Activated CD4-positive, alpha-beta T cell treated with anti-CD3 and anti-CD28 coated beads, Interleukin-2, amount 10 ng/mL, durations not matched to agents 7 days and 5 days (primary cell): Measurements from ENCODE around the gene SRPX2. TPM values are rescaled to one million over a fixed set of nuclear protein-coding genes. Genes with fewer than 3 reads are reported as not detected.
A peak's percentile ranks its signal among the peaks of the same experiment; 100 is the strongest.

Experiments used
- CTCF ChIA-PET: fragments of 350-600 bp; sonication (Branson Sonifier 250); formaldehyde crosslinking; loops from one replicate; lab custom pipeline; 2021; ENCODE audit warnings: antibody characterized with exemption; lab: Charles Lee
- POLR2A ChIA-PET: fragments of 350-600 bp; sonication (Branson Sonifier 250); formaldehyde crosslinking; loops from one replicate; lab custom pipeline; 2021; ENCODE audit warnings: antibody characterized with exemption; lab: Charles Lee
- DNase-seq: peaks from one replicate; pipeline ENCODE4 v3.0.0-alpha.2; 2020
- H3K27ac Mint-ChIP-seq: one replicate; pipeline ENCODE4 v1.8.0; 2021; ENCODE audit warnings: mild to moderate bottlenecking, moderate library complexity, mixed read lengths
- H3K27me3 Mint-ChIP-seq: one replicate; pipeline ENCODE4 v1.8.0; 2021; ENCODE audit warnings: mixed read lengths
- H3K36me3 Mint-ChIP-seq: one replicate; pipeline ENCODE4 v1.8.0; 2021; ENCODE audit warnings: low read depth, mixed read lengths
- H3K4me1 Mint-ChIP-seq: one replicate; pipeline ENCODE4 v1.8.0; 2021; ENCODE audit warnings: mixed read lengths
- H3K4me3 Mint-ChIP-seq: one replicate; pipeline ENCODE4 v1.8.0; 2021; ENCODE audit warnings: mild to moderate bottlenecking, moderate library complexity, mixed read lengths
- H3K9me3 Mint-ChIP-seq: one replicate; pipeline ENCODE4 v1.8.0; 2021; ENCODE audit warnings: mixed read lengths
- total RNA-seq, 2 experiments: library from RNA; stranded (reverse); gene quantifications; one replicate each; pipeline ENCODE4 v1.2.3, GENCODE V29; 2021

The SRPX2 gene
- total RNA-seq, 2 experiments from 2014 or later = not detected

DNA sequence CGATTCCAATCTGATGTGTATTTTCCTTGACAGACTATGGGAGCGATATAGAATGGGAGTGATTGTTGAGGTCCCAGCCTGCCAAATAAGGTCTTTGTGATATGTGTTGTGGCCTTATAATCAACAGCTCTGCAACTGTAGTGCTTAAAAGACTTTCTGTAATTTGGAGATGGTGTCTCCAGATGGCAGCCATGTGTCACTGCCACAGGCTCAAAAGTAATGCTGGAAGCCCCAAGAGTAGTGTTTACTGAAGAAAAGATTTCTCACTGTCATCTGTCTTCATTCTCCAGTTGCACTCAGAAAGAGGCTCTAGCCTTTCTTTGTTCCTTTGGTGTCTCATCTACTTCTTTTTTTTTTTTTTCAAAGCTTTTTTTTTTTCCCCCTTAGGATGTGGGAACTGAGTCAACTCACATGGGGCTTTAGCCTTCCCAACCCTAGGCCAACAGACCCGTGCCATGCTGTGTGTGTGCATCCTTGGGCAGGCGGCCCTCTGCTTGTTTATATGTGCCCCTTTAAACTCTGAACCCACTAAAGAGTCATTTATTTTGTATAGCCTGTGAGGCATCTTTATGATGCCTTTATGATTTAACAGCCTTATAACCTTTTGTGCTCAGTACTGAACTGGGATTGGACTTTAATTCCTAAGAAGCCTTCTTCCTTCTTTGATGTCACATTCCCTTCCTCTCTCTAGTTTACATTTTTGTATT lies 15.6 kb downstream of the SRPX2 start:
- no peak for DNase-seq
- Mint-ChIP-seq H3K36me3 (no peaks in the 10 kb centered on the region), H3K27me3 (no peaks in the 10 kb centered on the region), H3K27ac (no peak overlapping the region), H3K4me3 (no peak overlapping the region), H3K9me3 (no peaks in the 10 kb centered on the region), H3K4me1 (no peaks in the 10 kb centered on the region)
- POLR2A ChIA-PET = no interaction called here
- CTCF ChIA-PET = no interaction called here

DNA sequence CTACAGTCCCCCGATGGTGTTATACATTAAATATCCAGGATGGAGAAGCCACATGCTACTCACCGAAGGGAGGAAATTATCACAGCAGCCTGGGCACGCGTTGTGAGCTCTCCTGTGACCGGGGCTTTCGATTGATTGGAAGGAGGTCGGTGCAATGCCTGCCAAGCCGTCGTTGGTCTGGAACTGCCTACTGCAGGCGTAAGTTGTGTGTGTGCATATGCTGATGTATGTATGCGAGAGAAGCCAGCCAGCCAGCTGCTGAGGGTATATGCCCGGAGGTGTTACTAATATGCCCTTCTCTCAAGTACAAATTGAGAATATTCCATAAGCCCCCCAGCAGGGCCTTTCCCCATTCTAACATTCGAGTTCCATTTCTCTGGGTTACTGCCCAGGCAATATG lies 18.2 kb downstream of the SRPX2 start:
- Mint-ChIP-seq H3K27me3 (no peaks in the 10 kb centered on the region), H3K27ac (no peak overlapping the region), H3K36me3 (no peaks in the 10 kb centered on the region), H3K4me1 (no peaks in the 10 kb centered on the region), H3K9me3 (no peaks in the 10 kb centered on the region), H3K4me3 (no peak overlapping the region)
- ChIA-PET POLR2A (no interaction called here), CTCF (no interaction called here)
- DNase-seq = no peak

DNA sequence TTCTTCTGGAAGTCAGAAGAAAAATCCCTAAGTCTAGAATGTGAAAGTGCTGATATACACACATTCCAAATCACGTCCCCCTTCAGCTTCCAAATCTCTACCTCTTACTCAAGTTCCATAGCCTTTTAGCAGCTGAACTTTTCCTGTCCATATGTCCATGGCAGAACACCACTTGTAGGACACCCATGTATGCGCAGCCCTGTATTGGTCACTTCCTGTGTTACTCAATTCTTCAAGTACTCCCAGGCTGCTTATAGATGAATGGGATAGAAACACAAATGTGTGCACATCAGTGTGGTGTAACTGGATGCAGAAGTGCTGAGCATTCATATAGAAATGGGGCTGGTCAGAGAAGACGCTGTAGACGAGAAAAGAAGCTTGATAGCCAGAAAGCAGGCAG lies 18.8 kb downstream of the SRPX2 start:
- H3K4me3 Mint-ChIP-seq = no peak overlapping the region
- DNase-seq = no peak
- no peak overlapping the region for H3K27ac Mint-ChIP-seq
- H3K4me1 Mint-ChIP-seq = no peaks in the 10 kb centered on the region
- no peaks in the 10 kb centered on the region for H3K9me3 Mint-ChIP-seq
- CTCF ChIA-PET = no interaction called here
- no peaks in the 10 kb centered on the region for H3K27me3 Mint-ChIP-seq
- H3K36me3 Mint-ChIP-seq = no peaks in the 10 kb centered on the region
- POLR2A ChIA-PET = no interaction called here

DNA sequence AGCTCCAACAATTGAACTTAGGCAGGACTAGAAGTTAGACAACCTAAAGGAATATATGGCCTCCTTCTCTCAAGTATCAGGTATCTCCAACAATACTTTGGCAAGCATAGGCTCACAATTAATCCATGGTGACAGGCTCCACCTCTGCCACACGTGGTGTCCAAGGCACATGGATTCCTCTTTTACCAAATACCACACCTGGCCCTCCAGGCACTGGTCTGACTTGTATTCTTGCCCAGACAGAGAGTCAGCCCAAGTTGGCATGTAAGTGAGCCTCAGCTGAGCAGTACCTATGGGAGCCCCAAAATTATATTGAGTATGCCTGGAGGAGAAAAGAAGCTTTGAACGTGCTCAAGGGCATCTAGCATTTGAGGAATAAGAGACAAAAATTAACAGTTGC lies 19.6 kb downstream of the SRPX2 start:
- no peak overlapping the region for H3K27ac Mint-ChIP-seq
- H3K27me3 Mint-ChIP-seq = peaks cover 3% of the 10 kb centered on the region
- CTCF ChIA-PET = interaction anchor here (0.6 to 1.2 kb wide), 2 partner anchors 14 to 527 kb away, joined by 3 to 4 read pairs; no protein-coding TSS in a partner anchor
- H3K36me3 Mint-ChIP-seq = no peaks in the 10 kb centered on the region
- H3K4me3 Mint-ChIP-seq = no peak overlapping the region
- no peaks in the 10 kb centered on the region for H3K9me3 Mint-ChIP-seq
- DNase-seq = no peak
- POLR2A ChIA-PET = no interaction called here
- no peaks in the 10 kb centered on the region for H3K4me1 Mint-ChIP-seq

DNA sequence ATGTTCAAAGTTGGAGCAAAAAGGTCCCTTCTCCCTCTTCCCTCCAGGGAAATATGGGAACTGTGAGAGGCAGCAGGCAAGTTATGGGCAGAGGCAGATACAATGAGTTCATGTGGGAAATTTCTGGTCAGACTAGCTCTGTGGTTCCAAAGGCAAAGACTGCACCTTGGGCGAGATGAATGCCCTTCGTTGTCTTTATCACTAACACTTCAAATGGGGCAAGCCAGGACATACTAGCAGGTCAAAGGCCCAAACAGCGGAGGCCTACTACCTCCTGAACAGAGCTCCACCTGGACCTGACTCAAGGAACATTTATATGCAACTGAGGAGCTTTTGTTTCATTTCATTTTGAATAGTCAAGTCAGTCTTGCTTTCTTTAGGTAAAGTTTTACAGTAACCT lies 29.0 kb downstream of the SRPX2 start:
- POLR2A ChIA-PET = no interaction called here
- H3K9me3 Mint-ChIP-seq = no peaks in the 10 kb centered on the region
- H3K27ac Mint-ChIP-seq = no peak overlapping the region
- H3K36me3 Mint-ChIP-seq = no peaks in the 10 kb centered on the region
- peaks cover 3% of the 10 kb centered on the region for H3K27me3 Mint-ChIP-seq
- no peak for DNase-seq
- H3K4me1 Mint-ChIP-seq = no peaks in the 10 kb centered on the region
- CTCF ChIA-PET = no interaction called here
- H3K4me3 Mint-ChIP-seq = no peak overlapping the region

DNA sequence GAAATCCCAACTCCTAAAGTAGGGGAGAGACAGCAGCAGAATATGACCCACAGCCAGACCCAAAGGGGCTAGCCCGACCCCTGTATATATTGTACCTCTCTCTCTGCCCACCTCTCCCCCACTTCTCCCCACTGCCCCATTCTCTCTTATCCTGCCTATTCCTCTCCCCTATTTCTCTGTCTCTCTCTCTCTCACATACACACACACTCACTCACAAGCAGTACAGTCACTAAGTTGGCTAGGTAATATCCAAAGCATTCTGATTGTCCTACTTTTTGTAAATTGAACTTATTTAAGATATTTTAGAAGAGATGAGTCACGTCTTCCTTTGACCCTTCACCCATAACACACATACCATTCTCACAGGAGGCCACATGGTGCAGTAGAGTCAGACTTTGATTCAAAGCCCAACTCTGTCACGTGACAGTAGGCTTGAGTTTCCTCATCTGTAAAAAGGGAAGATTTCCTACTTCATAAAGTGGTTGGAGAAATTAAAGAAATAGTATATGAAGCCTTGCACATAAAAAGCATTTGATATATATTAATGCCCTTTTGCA lies 29.5 kb downstream of the SRPX2 start:
- POLR2A ChIA-PET = no interaction called here
- no peak overlapping the region for H3K27ac Mint-ChIP-seq
- no peaks in the 10 kb centered on the region for H3K9me3 Mint-ChIP-seq
- DNase-seq = no peak
- H3K4me1 Mint-ChIP-seq = no peaks in the 10 kb centered on the region
- H3K4me3 Mint-ChIP-seq = no peak overlapping the region
- H3K36me3 Mint-ChIP-seq = no peaks in the 10 kb centered on the region
- H3K27me3 Mint-ChIP-seq = peaks cover under 1% of the 10 kb centered on the region
- CTCF ChIA-PET = no interaction called here

DNA sequence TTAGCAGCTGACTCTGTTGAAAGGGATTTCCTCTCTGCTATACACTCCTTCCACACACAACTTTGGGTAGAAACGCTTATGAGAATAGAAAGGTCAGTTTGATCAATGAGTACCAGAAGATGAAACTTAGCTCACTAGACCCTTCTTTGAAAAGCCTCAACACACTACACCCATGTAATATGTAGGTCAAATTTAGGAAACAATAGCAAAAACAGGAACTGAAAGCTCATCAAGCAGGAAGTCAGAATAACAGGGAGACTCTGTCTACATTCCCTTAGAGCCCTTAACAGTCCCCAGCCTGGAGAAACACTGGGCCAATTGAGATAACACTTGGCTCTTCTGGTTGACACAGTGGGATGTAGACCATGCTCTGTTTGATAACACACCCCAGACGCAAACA lies 30.7 kb downstream of the SRPX2 start:
- H3K9me3 Mint-ChIP-seq = no peaks in the 10 kb centered on the region
- no peaks in the 10 kb centered on the region for H3K36me3 Mint-ChIP-seq
- H3K4me3 Mint-ChIP-seq = no peak overlapping the region
- no peaks in the 10 kb centered on the region for H3K4me1 Mint-ChIP-seq
- ChIA-PET CTCF (no interaction called here), POLR2A (no interaction called here)
- DNase-seq = no peak
- no peak overlapping the region for H3K27ac Mint-ChIP-seq
- H3K27me3 Mint-ChIP-seq = no peaks in the 10 kb centered on the region

DNA sequence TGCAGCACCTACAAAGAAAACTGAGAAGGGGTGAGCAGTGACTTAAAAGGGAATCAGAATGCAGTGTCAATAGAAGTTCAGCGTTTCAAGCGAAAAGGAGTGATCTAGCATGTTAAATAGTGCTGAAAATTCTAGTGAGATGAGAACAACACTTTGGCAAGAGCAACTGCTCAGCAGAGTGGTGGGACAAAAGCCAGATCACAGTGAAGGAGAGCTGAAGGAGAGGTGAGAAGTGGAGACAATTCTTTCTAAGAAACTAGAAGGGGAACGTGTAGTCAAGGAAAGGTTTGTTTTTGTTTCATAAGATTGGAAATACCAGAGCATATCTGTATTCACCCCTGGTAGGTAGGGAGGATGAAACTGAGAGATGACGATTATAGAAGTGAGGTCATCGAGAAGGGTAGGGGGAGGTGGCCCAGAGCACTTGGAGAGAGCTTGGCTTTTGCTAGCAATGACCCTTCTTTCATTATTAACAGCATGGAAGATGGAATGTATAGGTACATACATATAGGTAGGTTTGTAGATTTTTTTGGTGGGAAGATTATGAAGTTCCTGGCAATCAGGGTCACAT lies 33.7 kb downstream of the SRPX2 start:
- no peaks in the 10 kb centered on the region for H3K9me3 Mint-ChIP-seq
- H3K27me3 Mint-ChIP-seq = peaks cover 4% of the 10 kb centered on the region
- no peak overlapping the region for H3K4me3 Mint-ChIP-seq
- no peak overlapping the region for H3K27ac Mint-ChIP-seq
- H3K36me3 Mint-ChIP-seq = no peaks in the 10 kb centered on the region
- no peaks in the 10 kb centered on the region for H3K4me1 Mint-ChIP-seq
- ChIA-PET POLR2A (no interaction called here), CTCF (interaction anchor here (1.3 kb wide), 1 partner anchor 13 kb away, joined by 3 read pairs; no protein-coding TSS in a partner anchor)
- DNase-seq = no peak

DNA sequence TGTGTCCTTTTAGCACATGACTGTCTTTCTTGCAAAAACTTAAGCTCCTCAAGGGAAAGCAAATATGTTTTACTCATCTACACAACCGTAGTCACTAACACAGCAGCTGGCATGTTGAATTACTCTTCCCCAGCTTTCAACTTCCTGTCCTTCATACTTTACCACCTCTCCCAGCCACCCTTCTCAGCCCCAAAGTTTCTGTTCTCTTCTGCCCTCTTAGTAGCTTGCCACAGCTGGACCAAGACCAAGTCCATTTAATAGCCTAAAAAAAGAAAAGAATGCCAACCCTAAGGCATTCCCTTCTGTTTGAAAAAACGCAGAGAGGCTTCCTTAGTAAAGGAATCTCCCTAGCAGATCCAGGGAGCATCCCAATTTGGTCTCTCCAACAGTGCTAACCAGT lies 36.8 kb downstream of the SRPX2 start:
- Mint-ChIP-seq H3K4me3 (no peak overlapping the region), H3K9me3 (no peaks in the 10 kb centered on the region), H3K4me1 (no peaks in the 10 kb centered on the region), H3K27ac (no peak overlapping the region), H3K27me3 (peaks cover 4% of the 10 kb centered on the region), H3K36me3 (no peaks in the 10 kb centered on the region)
- ChIA-PET CTCF (no interaction called here), POLR2A (no interaction called here)
- no peak for DNase-seq

DNA sequence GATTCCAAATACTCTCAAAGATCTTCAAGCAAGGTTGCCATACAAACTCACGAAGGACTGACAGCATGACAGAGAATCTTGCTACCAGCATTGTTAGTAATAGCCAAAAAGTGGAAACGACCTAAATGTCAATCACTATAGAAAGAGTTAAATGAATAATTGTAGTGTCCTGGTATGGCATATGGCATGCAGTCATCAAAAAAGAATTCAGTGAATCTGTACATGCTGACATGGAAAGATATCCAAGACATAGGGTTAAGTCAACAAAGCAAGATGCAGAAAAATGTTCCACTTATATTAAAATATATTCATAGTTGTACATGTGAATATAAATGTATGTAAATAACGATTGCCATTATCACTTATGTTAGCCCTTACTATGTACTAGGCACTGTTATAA lies 37.6 kb downstream of the SRPX2 start:
- peaks cover 4% of the 10 kb centered on the region for H3K27me3 Mint-ChIP-seq
- H3K27ac Mint-ChIP-seq = no peak overlapping the region
- ChIA-PET POLR2A (no interaction called here), CTCF (no interaction called here)
- no peaks in the 10 kb centered on the region for H3K9me3 Mint-ChIP-seq
- H3K36me3 Mint-ChIP-seq = no peaks in the 10 kb centered on the region
- no peak for DNase-seq
- H3K4me1 Mint-ChIP-seq = no peaks in the 10 kb centered on the region
- no peak overlapping the region for H3K4me3 Mint-ChIP-seq

DNA sequence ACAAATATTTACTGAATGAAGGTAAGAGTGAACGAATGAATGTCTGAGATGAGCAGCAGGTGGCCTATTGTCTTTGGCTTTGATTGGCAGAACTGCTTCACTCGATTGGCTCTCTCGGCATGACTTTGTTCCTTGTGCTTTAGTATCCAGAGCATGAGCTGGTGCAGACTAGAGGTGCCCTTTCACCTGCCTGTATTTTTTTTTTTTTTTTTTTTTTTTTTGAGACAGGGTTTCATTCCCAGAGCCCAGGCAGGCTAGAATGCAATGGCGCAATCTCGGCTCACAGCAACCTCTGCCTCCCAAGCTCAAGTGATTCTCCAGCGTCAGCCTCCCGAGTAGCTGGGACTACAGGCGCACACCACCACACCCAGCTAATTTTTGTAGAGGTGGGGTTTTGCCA lies 38.9 kb downstream of the SRPX2 start:
- CTCF ChIA-PET = no interaction called here
- Mint-ChIP-seq H3K27ac (no peak overlapping the region), H3K27me3 (peaks cover 4% of the 10 kb centered on the region), H3K9me3 (no peaks in the 10 kb centered on the region), H3K4me3 (no peak overlapping the region), H3K4me1 (peaks cover 2% of the 10 kb centered on the region), H3K36me3 (no peaks in the 10 kb centered on the region)
- no peak for DNase-seq
- POLR2A ChIA-PET = no interaction called here

DNA sequence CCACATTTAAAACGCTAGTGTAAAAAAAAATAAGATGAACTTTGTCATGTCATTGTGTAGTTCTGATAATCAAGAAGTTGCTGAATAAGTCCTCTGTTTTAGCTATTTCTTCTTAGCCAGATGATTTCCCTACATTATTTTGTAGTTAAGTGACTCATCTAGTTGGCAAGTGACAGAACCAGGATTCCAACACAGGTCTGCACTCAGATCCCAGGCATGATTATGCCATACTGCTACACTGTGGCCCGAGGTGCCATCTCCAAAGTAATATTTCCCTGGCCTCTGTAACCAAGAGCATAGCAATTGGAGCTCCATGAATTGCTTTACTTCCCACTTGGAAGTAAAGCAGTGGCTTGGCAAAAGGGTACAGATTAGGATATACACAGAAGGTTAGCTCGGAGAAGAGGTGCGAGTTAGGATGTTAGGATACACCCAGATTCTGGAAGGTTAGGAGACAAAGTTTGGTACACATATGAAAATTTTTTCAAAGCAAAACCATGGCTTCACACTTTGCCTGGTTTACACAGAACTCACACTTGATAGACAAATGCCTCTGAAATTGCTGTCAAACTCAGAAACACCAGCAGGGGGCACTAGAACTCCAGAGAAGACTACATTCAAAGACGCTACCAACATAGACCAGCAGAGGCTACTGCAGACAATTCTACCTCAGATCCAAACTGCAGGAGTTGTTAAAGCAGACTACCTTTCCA lies 41.4 kb downstream of the SRPX2 start:
- H3K27me3 Mint-ChIP-seq = peaks cover 3% of the 10 kb centered on the region
- H3K9me3 Mint-ChIP-seq = no peaks in the 10 kb centered on the region
- no peak overlapping the region for H3K4me3 Mint-ChIP-seq
- no peaks in the 10 kb centered on the region for H3K36me3 Mint-ChIP-seq
- POLR2A ChIA-PET = no interaction called here
- peaks cover 2% of the 10 kb centered on the region for H3K4me1 Mint-ChIP-seq
- DNase-seq = peak; percentile 70
- CTCF ChIA-PET = interaction anchor here (4.2 kb wide), 1 partner anchor 83 kb away, joined by 25 read pairs; no protein-coding TSS in a partner anchor
- H3K27ac Mint-ChIP-seq = no peak overlapping the region

DNA sequence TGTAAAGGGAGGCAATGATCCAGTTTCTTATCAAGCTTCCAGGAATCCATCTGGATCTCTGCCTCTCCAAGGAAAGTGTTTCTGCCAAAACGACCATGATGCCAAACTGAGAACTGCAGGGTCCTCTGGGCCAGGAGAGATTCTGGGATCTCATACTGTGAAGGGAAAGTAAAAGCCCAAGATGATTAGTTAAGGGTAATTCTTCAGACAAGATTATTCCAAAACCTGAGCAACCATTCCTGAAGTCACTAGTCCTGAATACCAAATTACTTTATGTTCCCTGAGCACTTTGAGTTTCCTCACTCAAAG lies 42.0 kb downstream of the SRPX2 start:
- POLR2A ChIA-PET = no interaction called here
- Mint-ChIP-seq H3K36me3 (no peaks in the 10 kb centered on the region), H3K4me3 (no peak overlapping the region), H3K4me1 (peaks cover 2% of the 10 kb centered on the region), H3K9me3 (no peaks in the 10 kb centered on the region), H3K27me3 (no peaks in the 10 kb centered on the region), H3K27ac (no peak overlapping the region)
- CTCF ChIA-PET = interaction anchor here (4.2 kb wide), 1 partner anchor 83 kb away, joined by 25 read pairs; no protein-coding TSS in a partner anchor
- DNase-seq = no peak
